ENCODE measurements around the gene TMEM220.

GRCh38 chr17:10769840-10770239 is 40.0 kb upstream of the TMEM220 start:
- TF ChIP-seq PKNOX1 (IDR thresholded peaks at IDR 0.05) (no peak), FOXA1 (IDR thresholded peaks at IDR 0.05) (no peak), SUZ12 (IDR thresholded peaks at IDR 0.05) (no peak), L3MBTL2 (conservative IDR thresholded peaks at IDR 0.05) (no peak), BHLHE40 (IDR thresholded peaks at IDR 0.05; ENCODE audit: borderline replicate concordance) (no peak)

Measured in HEK293T (cell line).